GM18873 (cell line): ENCODE results near the gene PPM1J.
A peak's percentile ranks its signal among the peaks of the same experiment; 100 is the strongest.
"Not testable (repeated sequence)": the region's sequence is repeated elsewhere in the genome, so short reads cannot be mapped to it uniquely, and the experiment has no call there.

ENCODE experiments used
- ATAC-seq: cut with Tn5 transposase; IDR thresholded peaks from one replicate; pipeline ENCODE4 v1.9.1; 2021; ENCODE audit warnings: mild to moderate bottlenecking, moderate library complexity, moderate number of reproducible peaks; ENCODE audit not compliant: unreplicated experiment, low FRiP score

Gene PPM1J

DNA sequence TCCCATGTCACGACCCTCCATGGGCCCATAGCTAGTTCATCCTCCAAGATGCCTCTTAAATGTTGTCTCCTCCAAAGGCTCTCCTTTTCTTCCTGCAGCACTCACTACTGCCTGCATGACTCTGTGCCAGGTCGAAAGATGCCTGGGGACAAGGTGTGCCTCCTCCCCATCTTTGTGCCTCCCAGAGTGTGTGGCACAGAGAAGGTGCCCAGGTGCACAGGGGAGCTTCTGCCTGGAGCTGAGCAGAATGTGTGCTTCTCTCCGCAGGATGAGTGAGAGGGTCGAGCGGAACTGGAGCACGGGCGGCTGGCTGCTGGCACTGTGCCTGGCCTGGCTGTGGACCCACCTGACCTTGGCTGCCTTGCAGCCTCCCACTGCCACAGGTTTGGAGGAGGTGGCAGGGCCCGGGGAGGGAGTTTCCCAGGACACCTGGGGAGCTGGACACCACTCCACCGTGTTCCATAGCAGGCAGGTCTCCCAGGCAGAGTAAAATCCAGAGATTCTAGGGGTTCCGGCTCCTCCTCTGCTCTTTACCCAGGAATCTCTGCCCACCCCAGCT is 6.9 kb upstream of the PPM1J start:
- ATAC-seq: no peak

DNA sequence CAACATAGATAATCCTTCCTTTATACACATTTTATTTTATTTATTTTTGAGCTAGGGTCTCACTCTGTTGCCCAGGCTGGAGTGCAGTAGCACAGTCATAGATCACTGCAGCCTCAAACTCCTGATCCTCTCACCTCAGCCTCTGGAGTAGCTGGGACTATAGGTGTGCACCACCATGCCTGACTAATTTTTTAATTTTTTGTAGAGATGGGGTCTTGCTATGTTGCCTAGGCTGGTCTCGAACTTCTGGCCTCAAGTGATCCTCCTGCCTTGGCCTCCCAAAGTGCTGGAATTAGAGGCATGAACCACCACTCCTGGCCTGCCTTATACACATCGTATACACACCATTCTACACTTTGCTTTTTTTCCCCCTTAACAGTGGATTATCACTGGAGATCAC is 6.2 kb upstream of the PPM1J start:
- not testable (repeated sequence) for ATAC-seq

DNA sequence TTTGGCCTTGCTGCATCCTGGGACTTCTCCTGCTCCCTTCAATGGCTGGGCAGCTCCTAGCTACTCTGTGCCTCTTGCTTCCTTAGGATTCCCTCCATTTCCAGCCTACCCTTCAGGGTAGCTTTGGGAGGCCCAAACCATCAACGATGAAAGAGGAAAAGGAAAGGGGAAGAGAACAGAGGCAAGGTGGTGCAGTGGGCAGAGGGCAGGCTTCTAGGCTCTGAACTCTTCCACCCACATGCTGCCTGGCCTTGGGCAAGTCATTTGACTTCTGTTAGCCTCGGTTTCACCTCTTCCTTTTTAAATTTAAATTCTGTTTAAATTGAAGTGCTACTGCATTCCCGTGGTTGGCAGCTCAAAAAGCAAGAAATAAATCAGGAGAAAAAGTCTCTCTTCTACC is 5.7 kb upstream of the PPM1J start:
- no peak for ATAC-seq

DNA sequence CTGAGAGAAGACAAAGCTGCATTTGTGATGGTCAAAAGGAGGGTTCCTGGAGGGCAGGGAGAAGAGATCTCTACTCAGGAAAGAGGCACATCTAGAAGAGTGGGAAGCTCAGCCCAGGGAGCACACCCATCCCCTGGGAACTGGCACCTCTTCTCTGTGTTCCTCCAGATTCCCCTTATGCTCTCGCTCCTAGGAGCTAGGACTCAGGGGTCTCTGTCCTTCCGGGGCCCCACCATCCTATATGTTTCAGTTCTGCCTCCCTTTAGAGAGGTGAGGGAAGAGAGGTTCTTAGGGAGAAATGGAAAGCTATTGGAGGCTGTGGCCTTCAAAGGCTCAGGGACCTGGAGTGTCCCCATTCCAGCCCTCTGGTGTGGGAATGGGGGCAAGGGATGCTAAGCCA is 4.6 kb upstream of the PPM1J start:
- ATAC-seq: no peak

DNA sequence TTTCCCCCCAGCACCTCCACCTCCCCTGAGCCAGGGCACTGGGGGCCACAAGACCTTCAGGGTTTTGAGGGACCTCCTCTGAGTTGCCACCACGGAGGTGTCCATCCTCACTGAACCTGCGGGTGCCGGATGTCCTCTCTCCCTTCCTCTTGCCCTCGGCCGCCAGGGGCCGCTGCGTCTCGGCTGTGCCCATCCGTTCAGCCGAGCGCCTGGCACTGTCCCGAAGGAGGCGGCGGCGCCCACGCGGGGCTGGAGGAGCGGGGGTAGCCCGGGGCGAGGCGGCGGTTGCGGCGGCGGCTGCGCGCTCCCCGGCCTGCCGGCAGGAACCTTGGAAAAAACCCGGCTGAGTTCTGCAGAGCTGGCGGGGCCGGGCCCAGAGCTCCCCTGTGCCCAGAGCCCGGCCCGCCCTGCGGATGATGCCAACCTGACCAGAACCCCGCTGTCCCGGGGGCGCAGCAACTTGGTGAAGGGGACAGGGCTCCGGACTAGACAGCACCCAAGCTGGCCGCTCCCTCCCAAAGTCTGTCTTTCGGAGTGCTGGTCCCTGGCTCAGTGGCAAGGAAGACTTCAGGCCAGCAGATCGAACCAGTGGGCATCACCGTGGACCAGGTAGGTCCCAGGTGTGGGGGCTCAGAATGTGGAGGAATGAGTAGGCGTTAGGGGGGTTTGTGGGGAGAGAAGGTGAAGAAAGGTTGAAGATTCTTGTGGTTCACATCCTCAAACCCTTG is 3.7 kb upstream of the PPM1J start:
- ATAC-seq: no peak

DNA sequence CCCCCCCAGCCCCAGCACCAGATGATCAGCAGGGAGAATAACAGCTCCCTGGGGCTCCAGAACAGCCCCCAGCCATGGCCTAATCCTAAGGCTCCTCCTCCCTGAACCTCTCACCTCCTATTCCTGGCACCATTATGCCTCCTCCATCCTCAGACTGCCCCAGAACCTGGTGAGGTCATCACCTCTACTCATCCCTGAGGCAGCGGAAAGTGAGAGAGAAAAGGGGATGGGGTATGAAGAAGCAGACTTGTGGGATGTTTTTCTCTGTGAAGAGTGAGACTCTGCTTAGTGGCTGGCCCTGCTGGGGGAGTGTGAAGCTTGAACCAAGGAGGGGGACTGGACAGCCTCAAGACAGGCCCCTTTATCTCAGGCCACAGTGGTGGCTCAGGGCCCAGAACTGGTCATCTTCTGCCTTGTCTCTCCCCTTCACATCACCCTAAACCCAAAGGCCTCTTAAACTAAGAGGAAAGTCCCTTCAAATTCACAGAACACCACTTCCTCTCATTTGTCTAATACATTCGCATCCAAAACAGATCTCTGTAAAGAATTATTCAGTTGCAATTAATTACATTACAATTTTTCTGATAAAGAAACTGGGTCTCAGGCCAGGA is 2.2 kb upstream of the PPM1J start:
- no peak for ATAC-seq

DNA sequence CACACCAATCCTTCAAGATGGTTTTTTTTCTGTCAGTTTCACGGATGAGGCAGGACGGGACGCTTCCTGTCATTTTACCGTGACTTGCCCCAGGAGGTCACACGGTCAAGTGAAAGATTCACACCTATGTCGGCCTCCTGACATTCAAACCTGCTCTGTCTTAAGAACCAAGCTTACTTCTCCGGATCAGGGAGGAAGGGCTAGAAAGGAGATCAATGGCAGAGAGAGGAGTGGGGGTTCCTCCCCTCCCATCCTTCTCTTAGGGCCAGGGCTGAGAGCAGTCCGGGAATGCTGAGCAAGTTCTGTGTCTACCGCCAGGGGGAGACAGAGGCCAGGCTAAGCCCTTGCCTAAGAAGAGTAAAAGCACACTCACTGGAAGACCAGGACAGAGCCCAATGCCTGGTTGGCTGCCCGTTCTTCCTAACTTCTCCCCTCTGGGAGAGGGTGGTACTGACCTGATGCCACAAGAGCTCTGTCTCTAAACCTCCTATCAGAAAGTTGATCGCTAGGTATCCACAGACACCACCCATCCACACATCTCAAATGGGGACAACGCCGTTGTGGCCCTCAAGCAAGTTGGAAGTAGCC is 1.1 kb upstream of the PPM1J start:
- peak; percentile 39 for ATAC-seq

DNA sequence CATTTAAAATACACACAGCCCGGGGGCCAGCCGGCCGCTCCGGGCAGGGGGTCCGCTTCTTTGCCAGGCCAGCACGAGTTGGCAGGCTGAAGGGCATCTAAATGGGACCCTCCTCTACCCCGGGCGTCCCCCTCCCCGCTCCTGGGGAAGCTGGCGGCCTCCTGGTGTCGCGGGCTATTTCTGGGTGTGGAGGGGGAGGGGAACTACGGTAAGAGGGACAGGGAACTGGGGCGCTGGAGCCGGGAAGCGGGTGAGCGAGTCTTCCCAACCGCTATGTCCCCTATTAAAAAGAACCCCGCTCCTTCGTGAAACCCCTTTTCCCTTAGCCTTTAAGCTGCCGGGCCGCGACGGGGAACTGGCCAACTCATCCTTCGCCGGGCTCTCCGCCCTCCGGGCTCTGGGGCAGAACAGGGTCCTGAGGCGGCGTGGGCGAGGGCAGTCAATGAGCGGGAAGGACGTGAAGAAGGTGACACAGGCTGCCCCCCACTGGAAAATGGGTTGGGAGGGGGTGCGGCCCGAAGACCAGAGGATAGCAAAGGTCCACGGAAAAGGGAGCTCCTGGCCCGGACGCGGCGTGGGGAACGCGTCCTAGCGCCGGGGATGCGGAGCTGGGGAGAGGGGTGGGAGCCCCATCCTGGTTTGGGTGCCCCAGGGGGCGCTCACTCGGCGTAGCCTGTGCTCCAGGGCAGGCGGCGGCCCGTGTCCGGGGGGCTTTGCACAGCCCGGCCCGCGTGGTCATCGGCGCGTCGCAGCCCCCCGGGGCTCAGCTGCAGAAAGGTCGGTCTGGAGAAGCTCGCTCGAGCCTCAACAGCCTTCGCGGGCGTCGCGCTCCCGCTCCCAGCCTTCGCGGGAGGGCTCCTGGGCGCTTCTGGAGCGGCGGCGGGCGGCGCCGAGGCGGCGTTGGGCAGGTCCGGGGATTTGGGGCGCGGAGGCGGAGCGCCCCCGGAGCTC is 544 bp downstream of the PPM1J start:
- no peak for ATAC-seq

DNA sequence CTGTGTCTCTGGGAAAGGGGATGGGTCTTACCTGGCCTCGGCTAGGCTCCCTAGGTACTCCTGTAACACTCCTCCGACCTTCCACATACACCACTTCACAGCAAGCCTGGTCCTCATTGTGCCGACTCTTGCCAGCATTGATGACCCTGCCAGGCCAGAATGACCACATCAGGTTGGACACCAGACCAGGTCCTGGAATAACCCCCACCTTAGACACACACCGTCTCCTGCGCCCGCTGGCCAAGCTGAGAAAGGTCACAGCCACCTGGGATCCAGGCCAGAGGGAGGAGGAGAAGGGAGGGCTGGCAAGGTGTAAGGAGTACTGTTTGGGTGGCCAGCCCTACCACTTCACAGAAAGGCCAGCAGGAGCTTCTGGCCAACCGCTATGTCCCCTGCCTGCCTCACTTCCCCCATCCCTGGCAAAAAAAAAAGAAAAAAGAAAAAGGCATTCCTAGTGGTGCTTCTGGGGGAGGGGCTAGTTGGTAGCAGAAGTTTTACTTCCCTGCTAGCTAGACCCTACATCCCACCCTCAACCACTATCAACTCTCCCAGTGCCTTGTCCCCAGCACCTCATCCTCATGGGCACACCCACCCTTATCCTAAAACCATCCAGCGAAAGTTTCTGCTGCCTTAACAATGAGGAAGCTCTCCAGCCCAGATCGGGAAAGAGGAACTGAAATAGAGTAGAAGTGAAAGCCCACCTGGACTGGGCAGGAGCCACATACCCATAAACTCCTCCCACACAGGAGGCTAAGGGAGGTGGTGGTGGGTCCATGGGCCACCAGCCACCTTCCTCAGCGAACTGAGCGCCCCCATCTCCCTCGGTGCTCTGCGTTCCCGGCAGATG is 1.4 kb downstream of the PPM1J start:
- ATAC-seq: no peak

DNA sequence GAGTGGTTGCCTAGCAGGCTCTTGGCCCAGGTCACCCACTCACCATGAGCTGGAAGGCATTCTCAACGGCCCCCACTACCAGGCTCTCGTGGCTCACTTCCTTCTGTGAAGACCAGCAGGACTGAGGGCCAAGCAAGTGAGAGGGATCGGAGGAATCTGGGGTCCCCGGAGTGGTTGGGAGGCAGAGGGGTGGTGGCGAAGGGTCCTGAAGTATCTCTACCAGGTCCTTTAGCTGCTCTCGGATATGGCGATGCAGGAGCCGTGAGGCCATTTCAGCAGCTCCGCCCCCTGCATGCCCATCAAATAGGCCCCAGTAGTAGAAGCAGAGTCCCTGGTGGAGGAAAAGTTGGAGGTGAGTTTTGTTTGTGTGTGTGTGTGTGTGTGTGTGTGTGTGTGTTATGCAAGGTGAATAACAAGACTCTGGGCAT is 2.4 kb downstream of the PPM1J start:
- ATAC-seq: no peak

DNA sequence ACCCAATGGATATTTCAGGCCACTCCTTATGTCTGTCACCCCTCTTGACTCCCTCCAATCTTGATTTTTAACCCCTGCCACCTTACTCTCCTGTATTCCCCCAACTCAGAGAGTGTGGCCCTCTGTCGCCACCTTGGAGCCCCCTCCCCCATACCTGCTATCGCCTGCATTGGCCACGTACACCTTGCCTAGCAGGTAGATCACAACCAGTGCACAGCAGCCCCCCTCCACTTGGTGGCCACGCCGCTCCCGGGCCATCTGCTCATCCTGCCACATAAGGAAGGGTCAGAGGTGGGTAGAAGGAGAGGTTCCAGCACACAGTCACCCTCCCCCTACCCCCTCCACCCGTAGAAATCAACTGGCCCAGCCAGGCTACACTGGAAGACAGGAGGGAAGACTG is 2.9 kb downstream of the PPM1J start:
- ATAC-seq: no peak

DNA sequence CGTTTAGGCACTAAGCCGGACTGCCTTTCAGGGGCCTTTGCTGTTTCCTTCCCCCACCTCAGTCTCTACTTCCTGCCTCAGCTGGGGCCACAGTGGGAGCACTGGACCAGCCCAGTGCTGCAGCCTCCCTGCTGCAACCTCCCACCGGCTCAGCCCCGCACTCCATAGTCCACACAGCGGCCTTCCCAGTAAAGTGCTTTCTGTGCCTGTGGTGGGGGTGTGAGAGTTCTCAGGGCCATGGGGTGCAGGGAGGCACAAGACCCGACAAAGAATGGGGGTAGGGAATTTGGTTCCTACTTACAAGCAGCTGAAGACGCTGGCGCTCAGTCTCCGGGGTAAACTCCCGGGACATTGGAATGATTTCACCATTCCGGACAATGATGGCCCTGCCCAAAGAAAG is 3.5 kb downstream of the PPM1J start:
- ATAC-seq: no peak

DNA sequence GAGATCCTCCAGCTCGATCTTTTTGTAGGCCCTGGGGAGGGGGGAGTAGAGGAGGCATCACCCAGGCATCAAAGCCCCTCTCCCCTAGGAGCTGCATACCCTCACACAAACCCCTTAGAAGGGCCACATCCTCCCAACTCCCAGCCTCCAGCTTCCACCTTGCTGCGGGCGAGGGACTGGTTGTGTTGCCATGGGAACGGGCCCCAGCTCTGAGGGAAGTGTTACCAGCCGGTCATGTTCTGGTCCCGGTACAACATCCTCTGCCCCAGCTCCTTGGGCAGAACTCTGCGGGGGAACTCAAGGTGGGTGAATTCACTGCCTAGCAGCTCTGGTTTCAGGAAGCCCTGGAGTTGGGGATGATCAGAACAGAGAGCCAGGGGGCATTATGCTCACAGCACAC is 4.1 kb downstream of the PPM1J start:
- ATAC-seq: no peak

DNA sequence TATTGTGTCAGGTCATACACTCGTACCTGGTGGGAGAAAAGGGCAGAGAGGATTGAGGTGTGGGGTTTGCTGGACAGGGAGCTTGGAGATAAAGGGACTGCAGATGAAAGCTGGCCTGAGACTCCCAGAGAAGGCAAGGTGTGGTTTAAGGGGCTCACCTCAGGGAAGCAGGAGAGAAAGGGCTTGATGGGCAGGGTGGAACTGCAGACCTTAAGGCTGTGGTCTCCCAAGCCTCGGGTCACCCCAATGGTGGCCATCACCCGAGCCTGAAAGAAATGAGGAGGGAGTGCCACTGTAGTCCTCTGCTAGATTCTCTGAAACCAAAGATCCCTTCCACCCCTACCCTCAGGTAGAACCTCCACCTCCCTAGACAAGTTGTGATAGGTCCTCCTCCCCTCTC is 4.5 kb downstream of the PPM1J start:
- ATAC-seq: no peak

DNA sequence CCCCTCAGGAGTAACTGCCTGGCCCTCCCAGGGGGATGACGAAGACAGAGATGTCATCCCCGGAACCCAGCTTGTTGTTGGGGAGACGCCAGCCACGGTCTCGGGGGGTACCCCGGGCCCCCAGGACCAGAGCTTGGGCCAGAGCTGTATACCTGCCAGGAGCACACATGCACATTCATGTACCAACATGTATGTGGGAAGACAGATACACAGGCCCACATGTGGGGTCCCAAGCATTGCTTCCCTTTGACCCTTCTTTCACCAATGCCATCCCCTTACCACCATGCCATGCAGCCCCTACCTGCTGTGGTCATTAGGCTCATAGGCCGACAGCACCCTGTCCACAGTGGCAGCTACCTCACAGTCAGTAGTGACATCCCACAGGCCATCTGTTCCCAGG is 5.0 kb downstream of the PPM1J start:
- no peak for ATAC-seq

DNA sequence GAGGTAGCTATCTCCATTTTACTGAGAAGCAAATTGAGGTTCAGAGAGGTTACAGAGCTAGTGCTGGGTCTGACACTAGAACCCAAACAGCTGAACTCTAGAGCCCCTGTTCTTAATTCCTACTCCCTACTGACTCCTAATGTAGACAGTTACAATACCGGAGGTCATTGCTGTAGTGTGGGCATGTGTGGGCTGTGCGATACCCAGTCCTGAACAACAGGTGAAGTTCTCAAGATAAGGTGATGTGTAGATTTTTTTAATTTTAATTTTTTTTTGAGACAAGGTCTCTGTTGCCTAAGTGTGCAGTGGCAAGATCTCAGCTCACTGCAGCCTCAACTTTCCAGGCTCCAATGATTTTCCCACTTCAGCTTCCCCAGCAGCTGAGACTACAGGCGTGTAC is 6.6 kb downstream of the PPM1J start:
- no peak for ATAC-seq

DNA sequence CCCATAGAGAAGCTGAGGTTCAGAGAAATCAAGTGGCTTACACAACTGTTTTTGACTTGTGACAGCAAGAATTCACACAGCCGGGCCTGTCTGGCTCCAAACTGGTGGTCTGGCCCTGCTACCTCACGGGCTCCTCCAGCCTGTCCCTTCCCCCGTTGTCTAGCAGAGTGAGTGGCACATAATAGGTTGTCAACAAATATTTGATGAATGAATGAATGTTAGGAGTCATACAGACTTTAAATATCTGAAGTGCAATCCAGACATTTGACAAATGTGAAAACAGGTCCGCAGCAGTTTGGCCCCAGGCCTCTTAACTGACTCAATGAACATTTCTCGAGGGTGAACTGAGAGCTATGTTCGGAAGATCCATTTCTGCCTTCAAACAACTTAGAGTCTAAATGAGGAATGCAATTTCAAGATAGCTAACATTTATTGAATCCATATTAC is 7.1 kb downstream of the PPM1J start:
- ATAC-seq: no peak

DNA sequence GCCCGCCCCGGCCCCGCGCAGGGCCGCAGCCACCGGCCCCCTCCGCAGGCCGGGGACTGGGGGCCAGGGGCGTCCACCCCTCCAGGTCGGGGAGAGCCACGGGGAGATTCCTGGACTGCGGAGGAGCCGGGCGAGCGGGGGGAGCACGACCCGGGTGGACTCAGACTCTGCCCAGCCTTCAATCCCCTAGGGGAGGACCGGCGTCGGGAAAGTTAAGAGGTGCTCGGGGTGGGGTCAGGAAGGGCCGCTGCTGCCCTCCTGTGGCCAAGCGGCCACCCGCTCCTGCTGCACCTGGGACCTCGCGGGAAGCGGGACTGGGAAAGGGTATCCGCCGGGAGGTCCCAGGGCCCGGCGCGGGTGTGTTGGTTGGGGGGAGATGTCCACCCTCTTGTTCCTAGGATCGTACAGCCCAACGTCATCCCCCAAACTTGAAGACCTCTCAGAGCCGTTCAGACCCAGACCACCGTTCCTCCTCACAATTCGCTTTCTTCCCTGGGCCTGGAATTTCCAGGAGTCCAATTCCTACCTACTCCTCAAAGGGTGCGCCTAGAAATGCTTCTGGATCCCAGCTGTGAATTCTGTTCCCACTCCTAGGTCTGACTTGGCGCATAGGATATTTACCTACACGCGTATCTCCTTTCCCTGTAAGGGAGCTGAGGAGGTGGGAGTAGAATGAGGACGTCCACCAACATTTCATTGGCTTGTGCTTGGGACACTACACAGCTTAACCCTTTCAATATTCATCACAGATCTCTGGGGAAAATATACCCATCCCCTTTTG is 7.7 kb downstream of the PPM1J start:
- peak; percentile 53 for ATAC-seq
